ENCODE measurements around the gene SPATS2L. TPM values are rescaled to one million over a fixed set of nuclear protein-coding genes. Genes with fewer than 3 reads are reported as not detected.
A peak's percentile ranks its signal among the peaks of the same experiment; 100 is the strongest.

SPATS2L gene
- total RNA-seq, 1 donor from 2014 or later = 65.6 TPM

DNA sequence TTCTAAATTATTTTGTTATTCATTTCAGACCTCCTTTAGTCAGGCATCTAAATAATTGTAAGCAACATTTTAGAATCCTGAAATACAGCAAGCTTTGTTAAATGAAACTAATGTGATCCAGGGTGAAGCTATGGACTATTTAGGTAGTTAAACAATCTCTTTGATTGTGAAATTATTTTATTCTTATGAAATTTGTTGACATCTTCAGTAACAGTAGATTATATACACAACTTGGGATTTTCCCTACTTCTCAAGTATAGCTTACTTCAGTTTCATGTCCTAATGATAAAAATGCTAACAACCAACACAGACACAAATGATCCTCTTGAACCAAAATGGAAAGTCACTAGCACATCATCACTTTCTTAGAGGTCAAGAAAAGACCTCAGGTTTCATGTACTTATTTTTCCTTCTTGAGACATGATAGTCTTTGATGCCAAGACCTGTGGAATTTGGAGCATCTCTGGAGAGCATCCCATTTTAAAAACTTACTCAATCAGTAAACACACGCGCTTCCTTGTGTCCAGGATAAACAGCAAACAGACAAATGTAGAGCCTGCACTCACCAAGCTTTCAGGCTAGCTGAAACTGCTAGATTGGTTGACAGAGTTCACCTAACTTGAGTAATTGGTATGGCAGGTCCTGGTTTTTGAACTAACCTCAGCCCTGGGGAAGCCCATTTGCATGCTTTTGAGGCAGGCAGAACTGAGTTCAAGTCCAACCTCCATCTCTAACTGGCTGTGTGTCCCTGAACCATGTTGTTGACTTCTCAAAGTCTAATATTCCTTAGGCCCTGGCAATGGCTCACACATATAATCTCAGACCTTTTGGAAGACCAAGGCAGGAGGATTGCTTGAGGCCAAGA is 155.6 kb downstream of the SPATS2L start:
- TF ChIP-seq, protein P1, sequence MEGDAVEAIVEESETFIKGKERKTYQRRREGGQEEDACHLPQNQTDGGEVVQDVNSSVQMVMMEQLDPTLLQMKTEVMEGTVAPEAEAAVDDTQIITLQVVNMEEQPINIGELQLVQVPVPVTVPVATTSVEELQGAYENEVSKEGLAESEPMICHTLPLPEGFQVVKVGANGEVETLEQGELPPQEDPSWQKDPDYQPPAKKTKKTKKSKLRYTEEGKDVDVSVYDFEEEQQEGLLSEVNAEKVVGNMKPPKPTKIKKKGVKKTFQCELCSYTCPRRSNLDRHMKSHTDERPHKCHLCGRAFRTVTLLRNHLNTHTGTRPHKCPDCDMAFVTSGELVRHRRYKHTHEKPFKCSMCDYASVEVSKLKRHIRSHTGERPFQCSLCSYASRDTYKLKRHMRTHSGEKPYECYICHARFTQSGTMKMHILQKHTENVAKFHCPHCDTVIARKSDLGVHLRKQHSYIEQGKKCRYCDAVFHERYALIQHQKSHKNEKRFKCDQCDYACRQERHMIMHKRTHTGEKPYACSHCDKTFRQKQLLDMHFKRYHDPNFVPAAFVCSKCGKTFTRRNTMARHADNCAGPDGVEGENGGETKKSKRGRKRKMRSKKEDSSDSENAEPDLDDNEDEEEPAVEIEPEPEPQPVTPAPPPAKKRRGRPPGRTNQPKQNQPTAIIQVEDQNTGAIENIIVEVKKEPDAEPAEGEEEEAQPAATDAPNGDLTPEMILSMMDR (IDR thresholded peaks at IDR 0.05) = no peak
- TF ChIP-seq POLR2AphosphoS5 (IDR thresholded peaks at IDR 0.05; ENCODE audit: insufficient read depth in 1 of 2, low read depth in 1 of 2) (no peak), POLR2A (IDR thresholded peaks at IDR 0.05) (no peak)
- H3K36me3 ChIP-seq = peaks cover 0 to 10% of the 10 kb centered on the region in 2 donors
- H3K27ac ChIP-seq = no peak overlapping the region
- DNase-seq (ENCODE audit: extremely low spot score in 2 of 2) = no peak
- H3K9me3 ChIP-seq = no peaks in the 10 kb centered on the region
- peaks cover 5% of the 10 kb centered on the region for H3K4me1 ChIP-seq
- no peaks in the 10 kb centered on the region for H3K27me3 ChIP-seq
- H3K4me3 ChIP-seq = no peak overlapping the region
- intact Hi-C loops (cut with DNase I) = no loop called here

GRCh38 chr2:200463452-200463851 is 157.0 kb downstream of the SPATS2L start:
- Histone ChIP-seq H3K9me3 (no peaks in the 10 kb centered on the region), H3K27me3 (no peaks in the 10 kb centered on the region), H3K4me1 (peaks cover 5% of the 10 kb centered on the region), H3K36me3 (peaks cover 0 to 10% of the 10 kb centered on the region in 2 donors), H3K27ac (no peak overlapping the region), H3K4me3 (no peak overlapping the region)
- TF ChIP-seq POLR2A (IDR thresholded peaks at IDR 0.05) = no peak
- TF ChIP-seq, protein P1 (IDR thresholded peaks at IDR 0.05) = no peak
- no peak for TF ChIP-seq POLR2AphosphoS5 (IDR thresholded peaks at IDR 0.05; ENCODE audit: insufficient read depth in 1 of 2, low read depth in 1 of 2)
- no peak for DNase-seq (ENCODE audit: extremely low spot score in 2 of 2)
- intact Hi-C loops (cut with DNase I) = no loop called here

DNA sequence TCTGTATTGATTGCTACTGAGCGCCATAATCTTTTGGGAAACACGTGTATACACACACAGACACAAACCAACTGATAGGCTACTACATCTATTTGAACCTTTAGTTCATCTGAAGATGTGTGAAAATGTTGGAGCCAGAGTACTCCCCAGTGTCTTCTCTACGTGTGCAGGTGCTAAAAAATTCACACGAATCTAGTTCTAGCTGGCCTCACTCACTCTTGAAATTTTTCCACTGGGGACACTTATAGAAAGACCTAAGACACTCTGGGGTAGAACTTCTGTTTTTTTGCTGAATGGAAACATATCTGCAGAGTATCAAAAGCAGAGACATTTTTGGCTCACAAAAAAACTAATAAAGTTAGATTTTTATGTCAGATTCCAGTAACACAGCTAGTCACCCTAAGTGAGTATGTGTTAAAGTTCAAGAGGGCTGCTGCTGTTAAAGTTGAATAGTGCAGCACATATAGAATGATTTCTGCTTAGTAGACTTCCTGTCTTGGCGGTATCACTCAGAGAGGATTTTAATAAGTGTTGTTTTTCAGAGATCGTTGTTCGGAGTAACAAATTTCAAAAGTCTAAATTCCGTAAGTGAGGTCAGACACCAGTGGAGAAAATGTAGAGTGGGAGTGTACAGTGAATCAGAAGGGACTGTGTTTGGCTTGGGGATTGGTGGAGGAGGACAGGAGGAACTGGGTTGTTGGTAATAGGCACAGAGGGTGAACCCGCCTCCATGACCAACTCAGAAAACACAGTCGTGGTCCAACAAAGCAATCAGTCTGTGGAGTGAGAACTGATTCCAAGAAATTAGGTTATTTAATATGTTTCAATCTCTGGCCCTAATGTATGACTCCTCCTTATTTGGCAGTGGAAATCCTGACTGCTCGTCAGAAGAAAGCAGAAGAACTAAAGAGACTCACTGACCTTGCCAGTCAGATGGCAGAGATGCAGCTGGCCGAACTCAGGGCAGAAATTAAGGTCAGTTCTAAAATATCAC is 160.2 kb downstream of the SPATS2L start:
- peak in 1 of 2 donors; percentile 96 for DNase-seq (ENCODE audit: extremely low spot score in 2 of 2)
- Histone ChIP-seq H3K4me1 (no peaks in the 10 kb centered on the region), H3K36me3 (peaks cover 0 to 22% of the 10 kb centered on the region in 2 donors), H3K4me3 (peak overlapping the region in 1 of 2 donors; percentile 20), H3K27me3 (no peaks in the 10 kb centered on the region), H3K9me3 (no peaks in the 10 kb centered on the region), H3K27ac (peak overlapping the region; percentile 62)
- TF ChIP-seq, protein P1 (IDR thresholded peaks at IDR 0.05) = no peak
- TF ChIP-seq POLR2AphosphoS5 (IDR thresholded peaks at IDR 0.05; ENCODE audit: insufficient read depth in 1 of 2, low read depth in 1 of 2) = peak in 1 of 2 donors; percentile 27
- TF ChIP-seq POLR2A (IDR thresholded peaks at IDR 0.05) = no peak
- intact Hi-C loops (cut with DNase I) = no loop called here

DNA sequence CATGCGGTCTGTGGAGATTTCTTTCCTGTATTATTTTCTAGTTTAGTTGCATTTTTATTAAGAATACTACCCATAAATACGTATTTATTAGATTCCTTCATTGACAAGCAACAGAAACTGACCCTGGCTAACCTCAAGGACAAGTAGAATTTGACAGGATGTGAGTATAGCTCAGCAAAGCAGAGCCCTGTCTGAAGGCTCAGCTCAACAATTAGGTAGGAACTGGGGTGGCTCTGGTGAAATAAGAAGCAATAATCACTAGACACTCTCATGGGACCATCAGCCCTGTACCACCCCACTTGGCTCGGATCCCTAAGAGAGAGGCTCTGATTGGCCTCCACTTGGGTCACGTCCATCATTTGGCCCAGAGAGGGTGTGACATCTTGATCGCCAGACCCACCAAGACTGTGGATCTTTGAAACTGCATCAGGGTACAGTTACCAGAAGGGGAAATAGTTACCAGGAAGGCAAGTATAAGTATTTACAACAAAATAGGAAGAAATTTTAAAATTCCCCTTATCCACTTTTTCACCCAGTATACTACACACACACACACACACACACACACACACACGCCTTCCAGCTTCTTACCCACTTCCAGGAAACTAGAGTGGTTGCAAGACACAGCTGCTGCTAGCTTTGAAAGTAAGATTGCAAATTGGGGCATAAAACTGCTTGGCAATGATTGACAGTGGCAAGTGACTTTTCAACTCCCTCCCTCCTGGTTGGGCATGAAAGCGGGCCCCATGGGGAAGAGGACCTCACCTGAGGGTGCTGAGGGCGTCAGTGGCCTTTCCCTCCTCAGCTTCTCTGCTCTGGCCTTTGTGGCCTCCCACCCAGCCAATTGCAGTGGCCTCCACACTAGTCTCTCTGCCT is 161.6 kb downstream of the SPATS2L start:
- intact Hi-C loops (cut with DNase I) = no loop called here

More for the DNA sequence above, 161.6 kb downstream of the SPATS2L start:
- DNase-seq (ENCODE audit: extremely low spot score in 2 of 2) = no peak
- Histone ChIP-seq H3K27me3 (no peaks in the 10 kb centered on the region), H3K9me3 (no peaks in the 10 kb centered on the region), H3K36me3 (peaks cover 0 to 25% of the 10 kb centered on the region in 2 donors), H3K27ac (peak overlapping the region; percentile 62), H3K4me1 (no peaks in the 10 kb centered on the region), H3K4me3 (no peak overlapping the region)
- TF ChIP-seq POLR2A (IDR thresholded peaks at IDR 0.05) (no peak), POLR2AphosphoS5 (IDR thresholded peaks at IDR 0.05; ENCODE audit: insufficient read depth in 1 of 2, low read depth in 1 of 2) (no peak)
- TF ChIP-seq, protein P1 (IDR thresholded peaks at IDR 0.05) = no peak
